HepG2 (cell line): ENCODE data around the gene SOAT2. TPM values are rescaled to one million over a fixed set of nuclear protein-coding genes. Genes with fewer than 3 reads are reported as not detected.

ENCODE experiments used
- CENPX ChIP-seq: sonication (generic); formaldehyde crosslinking; IDR thresholded peaks from 2 replicates; pipeline ENCODE4 v1.9.0; 2021; ENCODE audit warnings: mild to moderate bottlenecking, missing genetic modification reagents, moderate library complexity
- FOXJ3 ChIP-seq: sonication (generic); formaldehyde crosslinking; IDR thresholded peaks from 2 replicates; pipeline ENCODE4 v1.4.0; 2020; ENCODE audit warnings: missing genetic modification reagents, mild to moderate bottlenecking, borderline replicate concordance
- HNF4G ChIP-seq, 2 experiments: sonication (generic) in 1 of 2; formaldehyde crosslinking in 1 of 2; IDR thresholded peaks; 2 replicates each; pipeline versions ENCODE4 v1.4.0 to v1.6.1; 2011 to 2020; ENCODE audit warnings: borderline replicate concordance in 2 of 2, low read depth in 2 of 2, mild to moderate bottlenecking in 2 of 2, low read length in 1 of 2, missing genetic modification reagents in 1 of 2, moderate library complexity in 1 of 2
- JUN ChIP-seq: sonication (generic); formaldehyde crosslinking; IDR thresholded peaks from 2 replicates; pipeline ENCODE4 v1.4.0; 2020; ENCODE audit warnings: mild to moderate bottlenecking, missing genetic modification reagents
- NFYC ChIP-seq: IDR thresholded peaks from 2 replicates; pipeline ENCODE4 v1.6.1; 2016; ENCODE audit warnings: missing genetic modification reagents, missing compliant biosample characterization
- PHB2 ChIP-seq: fragments of 450-650 bp; IDR thresholded peaks from 2 replicates; pipeline ENCODE4 v1.6.1; 2018; ENCODE audit not compliant: partially characterized antibody
- RARG ChIP-seq: sonication (generic); formaldehyde crosslinking; IDR thresholded peaks from 2 replicates; pipeline ENCODE4 v1.4.0; 2020; ENCODE audit warnings: low read depth, mild to moderate bottlenecking, missing genetic modification reagents
- TBP ChIP-seq: sonication (generic); formaldehyde crosslinking; IDR thresholded peaks from 2 replicates; pipeline ENCODE4 v1.5.0; 2020; ENCODE audit warnings: missing genetic modification reagents
- TBX2 ChIP-seq: sonication (generic); formaldehyde crosslinking; IDR thresholded peaks from 2 replicates; pipeline ENCODE4 v1.5.0; 2020; ENCODE audit warnings: missing genetic modification reagents, mild to moderate bottlenecking, borderline replicate concordance
- XBP1 ChIP-seq: sonication (generic); formaldehyde crosslinking; IDR thresholded peaks from 2 replicates; pipeline ENCODE4 v1.5.0; 2020; ENCODE audit warnings: missing genetic modification reagents
- YY1 ChIP-seq: IDR thresholded peaks from 2 replicates; pipeline ENCODE4 v1.6.1; 2011; ENCODE audit warnings: low read length, low read depth, moderate library complexity, mild to moderate bottlenecking; ENCODE audit not compliant: insufficient read depth, insufficient replicate concordance
- ZBTB1 ChIP-seq: sonication (generic); formaldehyde crosslinking; IDR thresholded peaks from 2 replicates; pipeline ENCODE4 v1.4.0; 2020; ENCODE audit warnings: missing genetic modification reagents, borderline replicate concordance
- ZFP36L1 ChIP-seq: sonication (generic); formaldehyde crosslinking; IDR thresholded peaks from 2 replicates; pipeline ENCODE4 v1.8.0; 2022; ENCODE audit warnings: mild to moderate bottlenecking, missing genetic modification reagents, moderate library complexity
- ZNF282 ChIP-seq: fragments of 450-650 bp; IDR thresholded peaks from 2 replicates; pipeline ENCODE4 v1.6.1; 2018; ENCODE audit not compliant: partially characterized antibody
- ZNF333 ChIP-seq: sonication (generic); formaldehyde crosslinking; IDR thresholded peaks from 2 replicates; pipeline ENCODE4 v1.4.0; 2020; ENCODE audit warnings: mild to moderate bottlenecking, missing genetic modification reagents, borderline replicate concordance
- ZNF33A ChIP-seq: sonication (generic); formaldehyde crosslinking; IDR thresholded peaks from 2 replicates; pipeline ENCODE4 v1.5.1; 2020; ENCODE audit warnings: missing genetic modification reagents, mild to moderate bottlenecking, moderate library complexity, borderline replicate concordance
- ZNF501 ChIP-seq: sonication (generic); formaldehyde crosslinking; IDR thresholded peaks from 2 replicates; pipeline ENCODE4 v1.5.1; 2020; ENCODE audit warnings: mild to moderate bottlenecking, moderate library complexity, missing genetic modification reagents
- ZNF570 ChIP-seq: sonication (generic); formaldehyde crosslinking; IDR thresholded peaks from 2 replicates; pipeline ENCODE4 v1.4.0; 2020; ENCODE audit warnings: mild to moderate bottlenecking, missing genetic modification reagents, borderline replicate concordance
- ZNF660 ChIP-seq: sonication (generic); formaldehyde crosslinking; IDR thresholded peaks from 2 replicates; pipeline ENCODE4 v1.5.1; 2020; ENCODE audit warnings: mild to moderate bottlenecking, low read depth, missing genetic modification reagents, borderline replicate concordance
- ZNF780A ChIP-seq: sonication (generic); formaldehyde crosslinking; IDR thresholded peaks from 2 replicates; pipeline ENCODE4 v1.8.0; 2022; ENCODE audit warnings: mild to moderate bottlenecking, missing genetic modification reagents, moderate library complexity
- ZNF816 ChIP-seq: sonication (generic); formaldehyde crosslinking; IDR thresholded peaks from 2 replicates; pipeline ENCODE4 v1.8.0; 2022; ENCODE audit warnings: missing genetic modification reagents, mild to moderate bottlenecking, borderline replicate concordance
- ZNF839 ChIP-seq: sonication (generic); formaldehyde crosslinking; IDR thresholded peaks from 2 replicates; pipeline ENCODE4 v1.4.0; 2020; ENCODE audit warnings: missing genetic modification reagents, mild to moderate bottlenecking, borderline replicate concordance
- ZNF841 ChIP-seq: sonication (generic); formaldehyde crosslinking; IDR thresholded peaks from 2 replicates; pipeline ENCODE4 v1.8.1; 2023; ENCODE audit warnings: missing genetic modification reagents, borderline replicate concordance
- polyA plus RNA-seq, 8 experiments: library from polyadenylated mRNA; depleted of rRNA in 3 of 8; stranded (reverse) in 7 of 8; unstranded in 1 of 8; fragments of >200 nt; fragmentation: Illumina TruSeq in 4 of 8; extraction: Trizol in 4 of 8; gene quantifications; 2 replicates each; pipeline versions ENCODE4 v1.2.1 to v1.2.3, GENCODE V29; 2011 to 2016; ENCODE audit warnings: low read depth in 4 of 8, missing spikeins in 1 of 8, mixed read lengths in 1 of 8; ENCODE audit not compliant: insufficient read depth in 1 of 8
- total RNA-seq, 5 experiments: library from RNA; depleted of rRNA; stranded (reverse); fragments of >200 nt; fragmentation: Illumina TruSeq; extraction: Trizol; gene quantifications; 2 replicates each; pipeline ENCODE4 v1.2.3, GENCODE V29; 2016; ENCODE audit warnings: low read depth in 1 of 5
- TF ChIP-seq, protein P1 (sequence below): sonication (generic); formaldehyde crosslinking; IDR thresholded peaks from 2 replicates; pipeline ENCODE4 v1.9.0; 2021; ENCODE audit warnings: missing genetic modification reagents, borderline replicate concordance
- TF ChIP-seq, protein P2 (sequence below), 2 experiments: sonication (generic) in 1 of 2; formaldehyde crosslinking in 1 of 2; IDR thresholded peaks; 2 replicates each; pipeline versions ENCODE4 v1.4.0 to v1.6.1; 2018 to 2020; ENCODE audit warnings: missing genetic modification reagents in 2 of 2, borderline replicate concordance in 1 of 2, low read depth in 1 of 2, mild to moderate bottlenecking in 1 of 2, missing biosample characterization in 1 of 2
- TF ChIP-seq, protein P3 (sequence below): sonication (generic); formaldehyde crosslinking; IDR thresholded peaks from 2 replicates; pipeline ENCODE4 v1.4.0; 2020; ENCODE audit warnings: mild to moderate bottlenecking, missing genetic modification reagents

Gene SOAT2
- total and polyA plus RNA-seq, 2 of the 13 experiments (the other 11 are each of a cell fraction or from before 2014, with no cell fraction given): 14.9 to 108 TPM

DNA sequence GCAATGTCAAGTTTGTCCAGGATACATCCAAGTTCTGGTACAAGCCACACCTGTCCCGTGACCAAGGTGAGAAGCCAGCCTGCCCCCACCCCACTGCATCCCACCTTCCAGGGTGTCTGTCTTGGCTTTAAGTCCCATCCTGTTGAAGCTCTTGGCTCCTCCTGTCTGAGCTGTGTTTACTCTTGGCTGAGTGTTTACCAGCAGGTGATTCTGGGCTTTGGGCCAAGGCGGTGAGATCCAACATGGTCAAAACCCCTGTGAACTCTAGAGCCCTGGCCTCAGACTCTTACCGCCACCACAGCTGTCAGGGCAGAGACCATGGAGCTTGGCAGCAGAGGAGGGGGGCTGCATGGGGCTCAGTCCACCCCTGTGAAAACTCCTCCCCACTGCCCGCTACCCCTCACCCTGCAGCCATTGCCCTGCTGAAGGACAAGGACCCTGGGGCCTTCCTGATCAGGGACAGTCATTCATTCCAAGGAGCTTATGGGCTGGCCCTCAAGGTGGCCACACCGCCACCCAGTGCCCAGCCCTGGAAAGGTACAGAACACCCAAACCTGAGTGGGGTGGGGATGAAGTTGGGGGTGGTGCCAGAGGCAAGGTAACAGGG is 41.8 kb upstream of the SOAT2 start (continued):
- TF ChIP-seq ZNF816 (CRISPR knock-in tag) (0 out of 2 replicates have a peak, but pooled peaks have one; percentile 51), ZNF333 (no peak), ZBTB1 (CRISPR knock-in tag) (no peak), ZNF33A (CRISPR knock-in tag) (no peak), ZNF570 (CRISPR knock-in tag) (no peak), ZNF839 (CRISPR knock-in tag) (no peak), ZNF780A (CRISPR knock-in tag) (no peak), XBP1 (CRISPR knock-in tag) (no peak), TBP (CRISPR knock-in tag) (no peak), ZNF282 (no peak), FOXJ3 (CRISPR knock-in tag) (no peak), TBX2 (CRISPR knock-in tag) (peak; percentile 57; the same call in 1 of the 2 replicates), PHB2 (no peak), CENPX (CRISPR knock-in tag) (no peak), NFYC (no peak), YY1 (no peak), RARG (CRISPR knock-in tag) (no peak), HNF4G (IDR thresholded peaks at IDR 0.05; ENCODE audit: borderline replicate concordance, low read depth, low read length) (no peak), HNF4G (CRISPR knock-in tag; IDR thresholded peaks at IDR 0.05; ENCODE audit: borderline replicate concordance, low read depth) (no peak; the same call in 1 of the 2 replicates), ZFP36L1 (CRISPR knock-in tag) (peak; percentile 91), JUN (CRISPR knock-in tag) (no peak), ZNF841 (no peak), ZNF501 (CRISPR knock-in tag) (peak; percentile 78), ZNF660 (CRISPR knock-in tag) (no peak)
- TF ChIP-seq, protein P1, sequence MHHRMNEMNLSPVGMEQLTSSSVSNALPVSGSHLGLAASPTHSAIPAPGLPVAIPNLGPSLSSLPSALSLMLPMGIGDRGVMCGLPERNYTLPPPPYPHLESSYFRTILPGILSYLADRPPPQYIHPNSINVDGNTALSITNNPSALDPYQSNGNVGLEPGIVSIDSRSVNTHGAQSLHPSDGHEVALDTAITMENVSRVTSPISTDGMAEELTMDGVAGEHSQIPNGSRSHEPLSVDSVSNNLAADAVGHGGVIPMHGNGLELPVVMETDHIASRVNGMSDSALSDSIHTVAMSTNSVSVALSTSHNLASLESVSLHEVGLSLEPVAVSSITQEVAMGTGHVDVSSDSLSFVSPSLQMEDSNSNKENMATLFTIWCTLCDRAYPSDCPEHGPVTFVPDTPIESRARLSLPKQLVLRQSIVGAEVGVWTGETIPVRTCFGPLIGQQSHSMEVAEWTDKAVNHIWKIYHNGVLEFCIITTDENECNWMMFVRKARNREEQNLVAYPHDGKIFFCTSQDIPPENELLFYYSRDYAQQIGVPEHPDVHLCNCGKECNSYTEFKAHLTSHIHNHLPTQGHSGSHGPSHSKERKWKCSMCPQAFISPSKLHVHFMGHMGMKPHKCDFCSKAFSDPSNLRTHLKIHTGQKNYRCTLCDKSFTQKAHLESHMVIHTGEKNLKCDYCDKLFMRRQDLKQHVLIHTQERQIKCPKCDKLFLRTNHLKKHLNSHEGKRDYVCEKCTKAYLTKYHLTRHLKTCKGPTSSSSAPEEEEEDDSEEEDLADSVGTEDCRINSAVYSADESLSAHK (CRISPR knock-in tag): no peak
- TF ChIP-seq, protein P2, sequence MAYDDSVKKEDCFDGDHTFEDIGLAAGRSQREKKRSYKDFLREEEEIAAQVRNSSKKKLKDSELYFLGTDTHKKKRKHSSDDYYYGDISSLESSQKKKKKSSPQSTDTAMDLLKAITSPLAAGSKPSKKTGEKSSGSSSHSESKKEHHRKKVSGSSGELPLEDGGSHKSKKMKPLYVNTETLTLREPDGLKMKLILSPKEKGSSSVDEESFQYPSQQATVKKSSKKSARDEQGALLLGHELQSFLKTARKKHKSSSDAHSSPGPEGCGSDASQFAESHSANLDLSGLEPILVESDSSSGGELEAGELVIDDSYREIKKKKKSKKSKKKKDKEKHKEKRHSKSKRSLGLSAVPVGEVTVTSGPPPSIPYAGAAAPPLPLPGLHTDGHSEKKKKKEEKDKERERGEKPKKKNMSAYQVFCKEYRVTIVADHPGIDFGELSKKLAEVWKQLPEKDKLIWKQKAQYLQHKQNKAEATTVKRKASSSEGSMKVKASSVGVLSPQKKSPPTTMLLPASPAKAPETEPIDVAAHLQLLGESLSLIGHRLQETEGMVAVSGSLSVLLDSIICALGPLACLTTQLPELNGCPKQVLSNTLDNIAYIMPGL (CRISPR knock-in tag; IDR thresholded peaks at IDR 0.05; ENCODE audit: borderline replicate concordance in 1 of 2, low read depth in 1 of 2): peak in 1 of 2 experiments; percentile 62; a peak in 2 of 4 replicates
- TF ChIP-seq, protein P3, sequence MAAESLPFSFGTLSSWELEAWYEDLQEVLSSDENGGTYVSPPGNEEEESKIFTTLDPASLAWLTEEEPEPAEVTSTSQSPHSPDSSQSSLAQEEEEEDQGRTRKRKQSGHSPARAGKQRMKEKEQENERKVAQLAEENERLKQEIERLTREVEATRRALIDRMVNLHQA (CRISPR knock-in tag): no peak
